GM12874 (cell line): Measurements from ENCODE around the gene CLK2.

ENCODE experiments used
- TF ChIP-seq, protein P1 (sequence below): IDR thresholded peaks from 2 replicates; pipeline ENCODE4 v1.5.1; 2011; ENCODE audit warnings: low read depth, mild to moderate bottlenecking, control low read depth, low read length, moderate library complexity; ENCODE audit not compliant: insufficient read depth

CLK2 gene

DNA sequence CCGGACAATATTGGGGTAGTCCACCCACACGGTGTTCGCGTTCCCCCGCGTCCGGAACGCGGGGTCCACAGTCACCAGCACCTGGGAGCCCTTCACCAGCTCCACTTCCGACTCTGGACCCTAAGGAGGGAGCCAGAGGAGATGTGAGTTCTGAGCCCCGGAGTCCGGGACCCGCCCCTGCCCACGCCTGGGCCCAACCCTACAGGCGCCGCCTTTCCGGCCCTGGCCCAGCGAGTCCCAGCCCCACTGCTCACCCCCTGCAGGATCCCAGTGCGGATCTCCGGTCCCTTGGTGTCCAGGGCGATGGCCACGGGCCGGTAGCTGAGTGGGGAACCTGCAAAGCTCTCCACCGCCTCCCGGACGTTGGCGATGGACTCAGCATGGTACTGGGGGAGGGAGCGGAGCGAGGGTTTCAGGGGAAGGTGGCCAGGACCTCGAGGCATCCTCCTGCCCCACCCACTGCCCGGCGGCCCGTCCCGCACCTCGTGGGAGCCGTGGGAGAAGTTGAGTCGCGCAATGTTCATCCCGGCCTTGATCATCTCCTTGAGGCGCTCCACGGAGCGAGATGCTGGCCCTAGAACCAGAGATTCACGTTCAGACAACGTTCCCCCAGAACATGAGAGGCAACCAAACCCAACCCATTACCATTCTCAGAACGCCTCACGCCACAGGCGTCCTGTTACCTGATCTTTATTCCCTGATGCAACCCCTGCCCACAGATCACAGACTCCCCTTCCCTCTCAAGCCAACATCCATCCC is 22.1 kb upstream of the CLK2 start:
- TF ChIP-seq, protein P1, sequence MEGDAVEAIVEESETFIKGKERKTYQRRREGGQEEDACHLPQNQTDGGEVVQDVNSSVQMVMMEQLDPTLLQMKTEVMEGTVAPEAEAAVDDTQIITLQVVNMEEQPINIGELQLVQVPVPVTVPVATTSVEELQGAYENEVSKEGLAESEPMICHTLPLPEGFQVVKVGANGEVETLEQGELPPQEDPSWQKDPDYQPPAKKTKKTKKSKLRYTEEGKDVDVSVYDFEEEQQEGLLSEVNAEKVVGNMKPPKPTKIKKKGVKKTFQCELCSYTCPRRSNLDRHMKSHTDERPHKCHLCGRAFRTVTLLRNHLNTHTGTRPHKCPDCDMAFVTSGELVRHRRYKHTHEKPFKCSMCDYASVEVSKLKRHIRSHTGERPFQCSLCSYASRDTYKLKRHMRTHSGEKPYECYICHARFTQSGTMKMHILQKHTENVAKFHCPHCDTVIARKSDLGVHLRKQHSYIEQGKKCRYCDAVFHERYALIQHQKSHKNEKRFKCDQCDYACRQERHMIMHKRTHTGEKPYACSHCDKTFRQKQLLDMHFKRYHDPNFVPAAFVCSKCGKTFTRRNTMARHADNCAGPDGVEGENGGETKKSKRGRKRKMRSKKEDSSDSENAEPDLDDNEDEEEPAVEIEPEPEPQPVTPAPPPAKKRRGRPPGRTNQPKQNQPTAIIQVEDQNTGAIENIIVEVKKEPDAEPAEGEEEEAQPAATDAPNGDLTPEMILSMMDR, result no peak

DNA sequence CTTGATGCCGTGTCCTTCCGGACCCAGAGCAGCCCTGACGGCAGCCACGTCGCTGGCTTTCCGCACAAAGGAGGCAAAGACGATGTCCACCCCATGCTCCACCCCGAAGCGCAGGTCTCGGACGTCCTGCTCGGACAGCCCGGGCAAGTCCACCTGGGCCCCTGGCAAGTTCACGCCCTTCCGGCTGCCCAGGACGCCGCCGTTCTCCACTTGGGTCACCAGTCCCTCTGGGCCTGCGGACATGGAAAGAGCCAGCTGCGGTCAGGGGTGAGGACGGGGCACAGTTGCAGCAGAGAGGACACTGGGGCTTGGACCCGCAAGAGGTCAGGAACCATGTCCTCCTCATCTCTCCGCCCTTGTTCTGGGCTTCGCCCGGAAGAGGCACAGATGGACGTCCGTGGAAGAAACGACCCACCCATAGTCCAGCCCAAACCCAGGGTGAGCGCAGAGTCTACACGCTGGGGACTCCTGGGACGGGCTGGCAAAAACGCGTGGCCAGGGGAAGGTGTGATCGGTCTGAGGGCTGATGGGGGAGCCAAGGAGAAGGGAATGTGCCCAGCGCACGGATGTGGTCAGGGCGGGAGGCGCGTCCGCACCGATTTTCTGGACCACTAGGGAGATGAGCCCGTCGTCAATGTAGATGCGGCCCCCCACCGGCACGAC is 21.3 kb upstream of the CLK2 start:
- TF ChIP-seq, protein P1, result no peak

DNA sequence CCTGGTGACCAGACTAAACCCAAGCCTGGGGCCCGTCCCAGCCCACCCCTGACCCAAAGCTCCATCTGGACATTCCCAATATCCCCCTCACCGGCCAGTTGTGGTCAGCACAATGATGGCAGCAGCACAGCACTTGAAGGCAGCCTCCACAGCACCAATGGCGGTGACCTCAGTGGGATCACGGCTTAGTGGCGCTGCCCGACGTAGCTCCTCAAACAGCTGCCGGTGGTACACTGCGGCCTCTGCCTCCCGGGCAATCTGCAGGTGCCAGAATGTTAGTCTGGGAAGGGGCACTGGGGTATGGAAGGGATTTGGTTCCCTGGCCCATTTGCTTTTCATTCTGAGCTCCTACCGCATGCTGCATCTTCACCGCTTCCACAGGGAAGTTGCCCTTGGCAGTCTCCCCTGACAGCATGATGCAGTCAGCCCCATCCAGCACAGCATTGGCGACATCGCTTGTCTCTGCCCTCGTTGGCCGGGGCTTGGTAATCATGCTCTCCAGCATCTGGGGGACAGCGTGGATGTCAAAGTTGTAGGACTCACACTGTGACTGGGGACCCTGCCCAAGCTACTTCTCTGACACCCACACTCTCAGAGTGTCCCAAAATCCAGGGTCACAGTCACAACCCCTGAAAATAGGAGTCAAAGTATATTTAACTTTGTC is 19.9 kb upstream of the CLK2 start:
- TF ChIP-seq, protein P1, result no peak

DNA sequence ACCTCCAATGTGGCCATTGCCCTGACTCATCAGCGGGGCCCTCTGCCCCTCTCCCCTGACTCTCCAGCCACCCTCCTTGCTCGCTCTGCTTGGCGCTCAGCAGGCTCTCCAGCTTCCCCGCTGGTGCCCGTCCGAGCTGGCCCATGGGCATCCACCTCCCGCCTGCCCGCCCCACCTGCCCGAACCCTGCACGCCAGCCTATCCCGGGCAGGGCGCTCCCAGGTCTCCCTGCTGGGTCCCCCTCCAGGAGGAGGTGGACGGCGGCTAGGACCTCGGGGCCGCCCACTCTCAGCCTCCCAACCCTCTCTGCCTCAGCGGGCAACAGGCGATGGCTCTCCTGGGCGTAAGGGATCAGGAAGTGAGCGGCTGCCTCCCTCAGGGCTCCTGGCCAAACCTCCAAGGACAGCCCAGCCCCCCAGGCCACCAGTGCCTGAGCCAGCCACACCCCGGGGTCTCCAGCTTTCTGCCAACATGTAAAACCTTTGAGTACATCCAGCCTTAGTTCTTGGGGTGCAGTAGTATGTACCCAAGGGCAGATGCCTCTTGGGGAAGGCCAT is 14.8 kb upstream of the CLK2 start:
- TF ChIP-seq, protein P1, result no peak

DNA sequence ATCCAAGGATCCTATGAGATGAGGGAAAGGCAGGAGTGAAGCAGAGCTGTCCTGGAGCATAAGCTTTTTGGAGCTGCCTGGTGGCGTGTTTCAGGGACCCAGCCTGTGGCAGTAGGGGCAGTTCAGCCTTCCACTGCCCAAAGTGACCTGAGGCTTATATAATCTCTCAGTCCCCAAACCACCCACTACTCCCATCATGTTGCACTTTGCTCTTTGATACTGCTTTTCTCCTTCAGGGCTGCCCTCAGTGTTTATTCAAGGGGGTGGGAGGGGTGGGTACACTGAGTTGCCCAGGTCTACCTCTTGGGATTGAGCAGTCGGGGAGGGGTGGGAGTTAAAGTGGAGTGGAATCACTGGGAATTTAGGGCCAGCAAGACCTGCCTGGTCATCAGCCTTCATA is 13.2 kb upstream of the CLK2 start:
- TF ChIP-seq, protein P1, result no peak

DNA sequence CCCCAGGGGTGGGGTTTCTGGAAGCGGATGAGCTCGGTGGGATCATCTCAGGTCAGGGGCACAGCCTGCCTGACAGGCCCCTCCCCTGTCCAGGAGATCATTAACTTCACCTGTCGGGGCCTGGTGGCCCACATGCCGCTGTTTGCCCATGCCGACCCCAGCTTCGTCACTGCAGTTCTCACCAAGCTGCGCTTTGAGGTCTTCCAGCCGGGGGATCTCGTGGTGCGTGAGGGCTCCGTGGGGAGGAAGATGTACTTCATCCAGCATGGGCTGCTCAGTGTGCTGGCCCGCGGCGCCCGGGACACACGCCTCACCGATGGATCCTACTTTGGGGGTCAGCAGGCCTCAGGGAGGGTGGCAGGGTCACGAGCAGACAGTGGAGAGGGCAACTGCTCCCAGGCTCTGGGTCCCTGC is 12.3 kb upstream of the CLK2 start:
- TF ChIP-seq, protein P1, result no peak

DNA sequence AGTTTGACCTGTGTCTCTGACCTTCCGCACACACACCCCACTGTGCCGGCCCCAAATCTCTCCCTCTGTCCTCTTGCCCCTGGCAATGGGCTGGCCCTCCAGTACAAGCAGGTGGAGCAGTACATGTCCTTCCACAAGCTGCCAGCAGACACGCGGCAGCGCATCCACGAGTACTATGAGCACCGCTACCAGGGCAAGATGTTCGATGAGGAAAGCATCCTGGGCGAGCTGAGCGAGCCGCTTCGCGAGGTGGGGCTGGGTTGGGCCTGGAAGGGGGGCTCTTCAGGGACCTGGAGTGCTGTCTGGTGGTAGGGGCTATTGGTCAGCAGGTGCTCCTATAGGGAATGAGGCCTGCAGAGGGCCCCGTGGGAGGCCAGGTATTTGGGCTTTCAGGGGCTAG is 11.8 kb upstream of the CLK2 start:
- TF ChIP-seq, protein P1, result no peak
